ENCODE measurements around the gene GLP2R.

The GLP2R gene

DNA sequence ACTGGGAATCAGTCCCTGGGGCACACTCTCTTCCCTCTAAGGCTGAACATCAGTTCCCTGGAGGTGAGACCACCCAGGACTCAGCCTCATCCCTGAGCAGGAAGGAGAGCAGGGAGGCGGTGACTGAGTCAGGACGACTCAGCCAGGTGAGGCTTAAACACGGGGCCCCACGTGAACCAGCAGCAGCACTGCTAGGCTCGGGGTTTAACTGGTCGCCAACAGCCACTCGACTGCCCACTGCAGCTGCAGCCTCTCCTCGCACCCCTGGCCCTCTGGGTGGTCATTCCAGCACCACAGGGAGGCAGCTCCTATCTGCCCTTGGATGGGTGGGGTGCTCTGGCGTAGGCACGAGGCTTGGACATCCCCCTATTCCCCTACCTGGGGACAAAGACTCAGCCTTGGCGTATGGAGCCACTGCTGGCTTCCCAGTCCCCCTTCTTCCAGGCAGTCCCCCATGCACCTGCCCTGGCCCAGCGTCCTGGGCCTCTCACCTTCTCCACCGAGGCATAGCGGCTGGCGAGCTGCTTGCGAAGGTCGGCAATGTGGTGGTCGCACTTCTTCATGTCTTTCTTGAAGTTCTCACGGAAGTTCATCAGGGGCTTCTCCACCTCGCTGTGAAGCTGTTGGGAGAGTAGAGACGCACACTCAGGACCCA is 100.6 kb downstream of the GLP2R start:
- DNase-seq = no peak

DNA sequence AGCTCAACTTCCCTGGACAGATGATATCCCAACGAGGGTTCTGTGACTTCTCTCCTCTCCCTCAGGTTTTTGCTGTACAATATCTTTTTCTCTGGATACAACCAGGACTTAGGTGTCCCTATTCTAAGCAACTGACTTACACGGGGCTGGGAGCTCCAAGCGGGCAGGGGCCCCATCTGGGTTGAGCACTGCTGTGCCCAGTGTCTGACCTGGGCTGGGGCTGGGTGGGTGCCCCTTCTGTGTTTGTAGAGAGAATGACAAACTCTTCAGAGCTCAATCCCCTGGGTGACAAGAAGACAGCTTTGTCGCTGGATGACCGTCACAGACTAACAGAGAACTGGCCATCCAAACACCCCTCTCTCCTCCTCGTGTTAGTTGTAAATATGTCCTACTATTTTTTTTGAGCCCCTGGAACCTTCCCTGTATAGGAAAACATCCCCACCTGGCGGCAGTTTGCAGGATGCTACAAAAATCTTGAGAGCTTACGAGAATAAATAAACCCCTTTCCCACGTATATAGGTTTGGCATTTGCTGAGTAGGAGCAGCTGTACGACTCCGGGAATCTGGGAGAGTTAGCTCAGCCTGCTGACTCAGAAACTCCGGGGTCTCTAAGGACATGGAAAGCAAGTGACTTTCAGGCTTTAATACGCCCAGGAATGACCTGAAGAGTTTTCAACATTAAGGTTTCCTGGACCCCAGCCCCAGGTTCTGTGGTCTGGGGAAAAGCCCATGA is 103.0 kb downstream of the GLP2R start:
- DNase-seq = peak; percentile 19

DNA sequence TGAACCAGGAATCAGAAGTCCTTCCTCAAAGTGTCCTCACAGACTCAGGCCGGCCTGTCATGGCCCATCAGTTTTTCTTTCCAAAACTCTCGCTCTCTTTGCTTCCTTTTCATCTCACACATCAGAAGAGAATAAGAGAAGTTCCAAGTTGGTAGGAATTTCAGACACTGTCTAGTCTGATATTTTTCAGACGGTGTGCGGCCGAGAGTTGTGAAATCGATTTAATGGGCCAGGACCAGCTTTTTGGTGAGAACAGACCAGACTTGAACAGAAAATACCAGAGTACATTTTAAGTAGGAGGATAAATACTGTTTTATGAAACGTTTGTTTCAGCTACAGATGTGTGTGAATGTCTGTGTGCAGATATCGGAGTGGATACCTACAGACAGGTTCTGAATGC is 104.1 kb downstream of the GLP2R start:
- DNase-seq = no peak

DNA sequence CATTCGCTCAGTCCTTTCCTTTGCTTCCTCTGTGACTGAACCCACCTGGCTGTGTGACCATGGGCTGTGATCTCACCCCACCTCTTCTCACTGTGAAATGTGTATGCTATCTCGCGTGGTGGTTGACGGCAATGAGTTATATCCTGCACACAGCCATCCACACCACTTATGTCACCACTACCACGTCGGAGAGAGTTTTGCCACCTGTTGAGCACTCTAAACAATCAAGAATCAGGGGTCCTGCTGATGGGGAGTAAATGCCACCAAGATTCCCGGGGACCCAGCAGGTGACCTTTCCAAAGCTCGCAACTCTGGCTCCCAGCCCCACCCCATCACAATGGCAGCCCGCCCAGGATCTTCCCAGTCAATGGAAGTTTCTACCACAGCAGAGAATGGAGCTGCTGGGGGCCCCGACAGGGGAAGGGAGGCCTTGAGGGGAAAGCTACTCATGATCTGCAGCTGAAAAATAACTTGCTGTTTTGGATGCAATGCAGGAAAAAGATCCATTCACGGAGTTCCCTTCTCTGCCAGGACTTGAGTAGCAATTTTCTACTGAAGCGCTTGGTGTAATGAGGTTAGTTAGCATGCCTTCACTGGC is 105.5 kb downstream of the GLP2R start:
- DNase-seq = no peak

DNA sequence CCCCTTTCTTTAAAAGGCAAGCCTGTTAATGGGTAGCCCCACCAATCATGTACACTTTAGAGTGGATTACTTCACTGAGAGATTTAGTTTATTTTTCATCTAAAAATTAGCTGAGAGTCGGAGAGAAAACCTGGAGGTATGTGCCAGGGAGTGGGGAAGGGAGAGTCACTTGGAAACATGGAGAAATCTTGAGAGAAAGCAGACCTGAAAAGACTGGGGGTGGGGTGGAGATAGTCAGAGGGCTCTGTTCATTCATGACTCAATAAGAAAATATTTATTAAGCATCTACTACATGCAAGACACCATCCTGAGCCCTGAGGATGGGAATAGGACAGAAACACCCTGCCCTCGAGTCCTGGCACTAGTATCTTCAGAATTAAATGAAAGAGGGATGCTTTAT is 106.8 kb downstream of the GLP2R start:
- no peak for DNase-seq

DNA sequence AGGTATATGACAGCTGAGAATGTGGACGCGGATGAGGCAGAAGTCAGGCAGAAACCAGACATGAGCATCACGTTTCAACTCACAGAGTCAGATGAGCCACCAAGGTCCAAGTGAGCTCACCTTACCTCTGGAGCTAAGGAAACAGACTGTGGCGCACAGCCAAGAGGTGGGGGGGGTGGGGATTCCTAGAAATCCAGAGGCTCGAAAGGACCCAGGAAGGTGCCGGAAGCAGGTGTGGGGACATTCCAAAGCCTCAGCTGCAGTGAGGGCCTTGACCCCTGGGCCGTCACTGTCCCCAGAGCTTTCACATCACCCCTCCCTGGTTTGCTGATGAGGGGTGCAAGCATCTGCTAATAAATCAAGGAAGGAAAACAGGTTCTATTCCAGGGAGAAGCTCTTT is 108.6 kb downstream of the GLP2R start:
- no peak for DNase-seq

DNA sequence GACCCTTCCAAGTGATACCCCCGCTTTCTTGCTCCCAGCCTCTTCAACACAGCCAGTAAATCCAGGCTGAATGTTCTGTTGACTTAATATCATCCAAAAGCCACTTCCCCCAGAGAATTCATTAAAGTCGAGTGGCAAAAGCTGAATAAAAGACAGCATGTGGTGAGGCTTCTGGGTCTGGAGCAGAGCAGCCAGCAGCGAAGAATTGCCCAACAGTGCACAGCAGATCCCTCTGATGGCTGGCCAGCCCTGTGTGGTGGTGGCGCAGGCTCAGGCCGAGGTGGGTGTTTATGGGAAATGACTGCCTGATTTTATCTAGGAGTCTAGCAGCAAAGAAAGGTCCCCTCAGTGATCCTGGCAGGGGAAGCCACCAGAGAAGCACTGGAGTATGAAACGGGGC is 109.7 kb downstream of the GLP2R start:
- DNase-seq = no peak

DNA sequence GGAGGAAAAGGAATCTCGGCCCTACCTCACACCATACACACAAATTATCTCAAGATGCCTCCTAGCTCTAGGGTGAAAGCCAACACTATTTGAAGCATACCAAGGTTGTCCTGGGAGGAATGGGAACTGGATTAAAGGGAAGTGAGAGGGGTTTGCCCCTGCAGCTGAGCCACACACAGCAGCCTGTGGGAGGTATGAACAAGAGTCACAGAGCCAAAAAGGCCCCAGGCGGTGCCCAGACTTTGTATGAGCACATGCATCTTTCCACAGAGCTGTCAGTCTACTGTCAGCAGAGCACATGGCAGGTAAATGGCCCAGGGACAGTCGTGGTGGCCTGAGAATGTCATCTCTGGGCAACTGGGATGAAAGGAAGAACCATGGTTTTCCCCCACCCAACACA is 110.4 kb downstream of the GLP2R start:
- no peak for DNase-seq

DNA sequence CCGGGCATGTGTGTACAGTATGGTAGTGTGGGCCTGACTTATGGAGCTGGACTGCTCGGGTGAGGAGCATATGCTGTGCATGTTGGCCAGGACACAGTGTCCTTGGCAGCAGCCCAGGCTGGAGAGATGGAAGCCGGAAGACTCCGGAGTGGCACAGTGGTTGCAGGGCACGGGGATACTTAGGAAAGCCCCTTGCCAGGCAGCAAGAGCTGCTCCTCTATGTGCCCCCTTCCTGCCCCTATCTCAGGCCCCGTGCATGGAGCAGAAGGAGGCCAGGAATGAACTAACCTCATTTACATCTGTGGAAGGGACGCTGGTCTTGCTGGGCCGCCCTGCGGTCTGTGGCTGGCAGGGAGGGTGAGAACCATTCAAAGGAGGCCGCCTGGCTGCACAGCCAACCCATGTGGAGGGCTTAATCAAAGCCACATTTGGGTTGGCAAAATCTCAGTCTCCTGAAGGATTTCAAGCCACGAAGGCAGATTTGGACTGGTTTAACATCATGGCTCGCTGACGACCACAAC is 111.6 kb downstream of the GLP2R start:
- DNase-seq = no peak

DNA sequence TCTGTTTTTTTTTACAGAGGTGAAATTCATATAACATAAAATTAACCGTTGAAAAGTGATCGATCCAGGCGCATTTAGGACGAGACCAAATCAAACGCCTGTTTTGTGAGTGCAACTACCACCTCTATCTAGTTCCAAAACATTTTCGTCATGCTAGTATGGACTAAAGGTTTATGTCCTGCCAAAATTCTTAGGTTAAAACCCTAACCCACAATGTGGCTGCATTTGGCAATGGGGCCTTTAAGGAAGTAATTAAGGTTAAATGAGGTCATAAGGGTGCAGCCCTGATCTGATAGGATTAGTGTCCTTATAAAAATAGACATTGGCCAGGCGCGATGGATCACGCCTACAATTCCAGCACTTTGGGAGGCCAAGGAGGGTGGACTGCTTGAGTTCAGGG is 112.2 kb downstream of the GLP2R start:
- no peak for DNase-seq

DNA sequence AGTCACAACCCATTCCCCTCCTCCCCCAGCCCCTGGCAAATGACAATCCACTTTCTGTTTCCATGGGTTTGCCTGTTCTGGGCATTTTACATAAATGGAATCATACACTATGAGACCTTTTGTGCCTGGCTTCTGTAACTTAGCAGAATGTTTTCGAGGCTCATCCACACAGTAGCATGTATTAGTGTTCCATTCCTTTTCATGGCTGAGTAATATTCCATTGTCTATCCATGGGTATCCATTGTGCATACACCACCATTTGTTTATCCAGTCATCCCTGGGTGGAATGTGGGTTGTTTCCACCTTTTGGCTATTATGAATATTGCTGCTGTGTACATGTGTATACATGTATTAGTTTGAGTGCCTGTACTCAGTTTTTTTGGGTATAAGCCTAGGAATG is 113.0 kb downstream of the GLP2R start:
- DNase-seq = no peak

DNA sequence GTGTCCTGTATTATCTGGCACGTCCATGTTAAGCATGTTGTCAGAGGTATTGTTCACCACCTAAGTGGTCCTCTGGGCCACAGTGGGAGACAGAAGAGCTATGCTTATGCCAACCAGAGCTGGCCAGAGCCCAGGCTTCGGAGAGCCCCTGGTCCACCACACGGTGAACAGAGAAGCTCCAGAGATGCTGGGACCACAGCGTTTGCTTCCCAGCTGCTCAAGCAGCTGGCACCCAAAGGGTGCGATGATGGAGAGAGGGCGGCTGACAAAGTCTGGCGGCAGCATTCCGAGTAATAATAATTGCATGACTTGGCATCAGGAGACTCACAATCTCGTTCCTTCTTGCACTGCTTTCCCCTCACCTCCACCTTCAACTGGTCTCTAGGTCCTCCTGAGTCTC is 115.1 kb downstream of the GLP2R start:
- no peak for DNase-seq

DNA sequence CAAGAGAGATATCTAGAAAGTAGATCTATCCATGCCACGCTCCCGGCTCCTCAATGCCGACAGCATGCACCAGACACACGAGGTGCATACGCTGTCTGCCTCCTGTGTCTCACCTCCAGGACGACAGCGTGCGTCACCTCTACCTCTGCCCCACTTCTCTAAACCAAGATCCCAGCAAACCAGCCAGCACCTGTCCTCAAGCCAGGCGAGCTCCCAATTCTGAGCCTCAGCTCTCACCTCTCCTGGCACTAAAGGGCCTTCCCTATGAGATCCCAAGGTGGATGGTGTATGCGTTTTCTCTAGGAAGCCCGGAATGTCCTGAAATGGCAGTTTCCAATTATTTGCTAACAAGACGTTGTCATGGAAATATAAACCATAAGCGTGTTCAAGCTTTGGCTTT is 115.6 kb downstream of the GLP2R start:
- no peak for DNase-seq

Measured in NCI-H146 (cell line).